K562 (cell line): Measurements from ENCODE around the gene UGT2B11. TPM values are rescaled to one million over a fixed set of nuclear protein-coding genes. Genes with fewer than 3 reads are reported as not detected.
"Not testable (repeated sequence)": the region's sequence is repeated elsewhere in the genome, so short reads cannot be mapped to it uniquely, and the experiment has no call there.

ENCODE experiments used
- ATAC-seq: fragments of 200-7000 bp; cut with Tn5 transposase; 3 replicates; pipeline ENCODE4 v1.9.1; 2020; ENCODE audit warnings: moderate library complexity
- BruUV-seq: library from RNA; stranded (reverse); fragments of 400-500 nt; replicated peaks from 2 replicates; lab custom pipeline; 2021; lab: Mats Ljungman, UMichigan
- CTCF ChIA-PET: fragments of 300-600 bp; formaldehyde crosslinking; extraction: SDS; loops from one replicate; lab custom pipeline; 2021; ENCODE audit warnings: low intra/inter-chr PET ratio; lab: Yijun Ruan, JAX
- POLR2A ChIA-PET: fragments of 300-600, 350-650 bp; sonication (Branson Sonifier 250); formaldehyde crosslinking; extraction: SDS; loops from one replicate; lab custom pipeline; 2021; ENCODE audit warnings: antibody characterized with exemption, inconsistent platforms; lab: Yijun Ruan, JAX
- DNase-seq, 4 experiments: peaks; one replicate each; pipeline versions ENCODE4 v3.0.0 to v3.0.0-alpha.2; 2011 to 2018; ENCODE audit warnings: low spot score in 3 of 4, mixed read lengths in 3 of 4; ENCODE audit errors: extremely low read depth in 1 of 4
- FAIRE-seq: peaks from 2 replicates; lab custom pipeline; 2011; peaks lifted over from hg19 to GRCh38; lab: Jason Lieb, UNC
- H2AFZ ChIP-seq: 2 replicates; pipeline ENCODE4 v1.6.0; 2011; ENCODE audit warnings: low read depth, low read length, control low read depth, inconsistent platforms
- H3K27ac ChIP-seq: fragments of 200-600 bp; 3 replicates; pipeline ENCODE4 v1.8.0; 2011; ENCODE audit warnings: low read depth, mild to moderate bottlenecking, control low read depth, inconsistent platforms, low read length, moderate library complexity, mixed read lengths; ENCODE audit errors: extremely low read depth
- H3K27me3 ChIP-seq, 2 experiments: fragments of 300-600 bp in 1 of 2; 2 replicates in 1 of 2; 3 replicates in 1 of 2; pipeline versions ENCODE4 v1.6.0 to v1.8.0; 2011; ENCODE audit warnings: inconsistent platforms in 2 of 2, low read length in 2 of 2, mild to moderate bottlenecking in 1 of 2, mixed read lengths in 1 of 2, moderate library complexity in 1 of 2; ENCODE audit not compliant: control insufficient read depth in 2 of 2, insufficient read depth in 2 of 2
- H3K36me3 ChIP-seq: fragments of 300-600 bp; 3 replicates; pipeline ENCODE4 v1.8.0; 2011; ENCODE audit warnings: mild to moderate bottlenecking, low read length, inconsistent platforms; ENCODE audit not compliant: control insufficient read depth, insufficient read depth
- H3K4me1 ChIP-seq, 2 experiments: fragments of 200-600 bp in 1 of 2; replicated peaks in 1 of 2; 2 replicates in 1 of 2; 3 replicates in 1 of 2; pipeline versions ENCODE4 v1.5.1 to v1.8.0; 2011; ENCODE audit warnings: inconsistent platforms in 2 of 2, low read length in 2 of 2, mild to moderate bottlenecking in 1 of 2, mixed read lengths in 1 of 2, moderate library complexity in 1 of 2; ENCODE audit not compliant: control insufficient read depth in 2 of 2, insufficient read depth in 2 of 2
- H3K4me2 ChIP-seq: 2 replicates; pipeline ENCODE4 v1.6.1; 2011; ENCODE audit warnings: low read length, control low read depth, inconsistent platforms, mixed read lengths; ENCODE audit not compliant: insufficient read depth
- H3K4me3 ChIP-seq: fragments of 200-600 bp; sonication (generic), shearing (Covaris generic); 2 replicates; pipeline ENCODE4 v1.5.1; 2016; ENCODE audit warnings: control low read depth, inconsistent platforms
- H3K79me2 ChIP-seq: fragments of 200-600 bp; 3 replicates; pipeline ENCODE4 v1.8.0; 2011; ENCODE audit warnings: low read length, inconsistent platforms; ENCODE audit not compliant: control insufficient read depth, insufficient read depth
- H3K9ac ChIP-seq, 2 experiments: 2 replicates each; pipeline versions ENCODE4 v1.6.0 to v1.6.1; 2011; ENCODE audit warnings: low read depth in 2 of 2, low read length in 2 of 2, control low read depth in 1 of 2, inconsistent platforms in 1 of 2, mild to moderate bottlenecking in 1 of 2, mixed read lengths in 1 of 2; ENCODE audit not compliant: insufficient read depth in 1 of 2
- H3K9me1 ChIP-seq: one replicate; pipeline ENCODE4 v1.6.0; 2011; ENCODE audit warnings: inconsistent platforms, mild to moderate bottlenecking, low read length, moderate library complexity; ENCODE audit not compliant: control insufficient read depth, insufficient read depth
- H3K9me3 ChIP-seq: replicated peaks from 2 replicates; pipeline ENCODE4 v1.5.1; 2011; ENCODE audit warnings: low read depth, low read length, inconsistent platforms; ENCODE audit not compliant: control insufficient read depth, insufficient read depth
- H4K20me1 ChIP-seq: replicated peaks from 2 replicates; pipeline ENCODE4 v1.6.1; 2011; ENCODE audit warnings: low read length, inconsistent platforms, mixed read lengths; ENCODE audit not compliant: control insufficient read depth, insufficient read depth
- ATF1 ChIP-seq, 2 experiments: fragments of 450-650 bp in 1 of 2; IDR thresholded peaks; 2 replicates each; pipeline ENCODE4 v1.6.1; 2016; ENCODE audit warnings: missing compliant biosample characterization in 1 of 2, missing genetic modification characterization in 1 of 2
- CBX3 ChIP-seq, 2 experiments: IDR thresholded peaks; 1 replicate in 1 of 2; 2 replicates in 1 of 2; pipeline ENCODE4 v1.6.1; 2012; ENCODE audit warnings: inconsistent platforms in 2 of 2, low read length in 2 of 2, borderline replicate concordance in 1 of 2, control low read depth in 1 of 2
- FOSL1 ChIP-seq: fragments of 200-800 bp; sonication (Bioruptor generic); conservative IDR thresholded peaks from 2 replicates; pipeline ENCODE4 v1.6.1; 2016; ENCODE audit warnings: missing genetic modification characterization, missing compliant biosample characterization
- JUND ChIP-seq, 2 experiments: IDR thresholded peaks; 2 replicates in 1 of 2; 3 replicates in 1 of 2; pipeline ENCODE4 v1.6.1; 2011; ENCODE audit warnings: borderline replicate concordance in 2 of 2, low read depth in 2 of 2, low read length in 2 of 2, improper control_type of control experiment in 1 of 2, missing biosample characterization in 1 of 2, missing genetic modification characterization in 1 of 2, missing genetic modification reagents in 1 of 2
- MCM5 ChIP-seq: fragments of 450-650 bp; IDR thresholded peaks from 2 replicates; pipeline ENCODE4 v1.6.1; 2016; ENCODE audit warnings: low read depth
- TFAP4 ChIP-seq: sonication (generic); formaldehyde crosslinking; IDR thresholded peaks from 2 replicates; pipeline ENCODE4 v1.8.0; 2022; ENCODE audit warnings: missing genetic modification reagents, mild to moderate bottlenecking, moderate library complexity, borderline replicate concordance
- TRIM24 ChIP-seq, 2 experiments: fragments of 450-650 bp; IDR thresholded peaks; 2 replicates each; pipeline ENCODE4 v1.6.1; 2016
- ZHX1 ChIP-seq: fragments of 150-350 bp; conservative IDR thresholded peaks from 2 replicates; pipeline ENCODE4 v1.6.1; 2014; ENCODE audit warnings: low read length
- ZNF316 ChIP-seq: fragments of 450-650 bp; IDR thresholded peaks from 2 replicates; pipeline ENCODE4 v1.6.1; 2016
- WGBS: fragments of 100-300 bp; shearing (Covaris generic); methylation state at CpG from one replicate; pipeline ENCODE4 v1.1.6; 2016; ENCODE audit warnings: low coverage, mixed read lengths; ENCODE audit not compliant: insufficient coverage; ENCODE audit errors: missing lambda C conversion rate; 5-methylcytosine and 5-hydroxymethylcytosine counted together
- in situ Hi-C: fragments of 300-500 bp; cut with MboI; formaldehyde crosslinking; loops from 4 replicates; pipeline ENCODE4 v1.15.0; 2018; ENCODE audit warnings: inconsistent platforms, mixed read lengths
- intact Hi-C: fragments of 100-400 bp; cut with micrococcal nuclease; formaldehyde crosslinking; loops from 2 replicates; pipeline ENCODE4 v1.14.2; 2022
- polyA plus RNA-seq, 8 experiments: library from polyadenylated mRNA; depleted of rRNA in 4 of 8; stranded (reverse) in 5 of 8; unstranded in 3 of 8; fragments of >200 nt; fragmentation: Nextera tagmentation in 2 of 8; fragmentation: Illumina TruSeq in 1 of 8; extraction: Ambion mirVana in 2 of 8; extraction: Trizol in 1 of 8; gene quantifications; 2 replicates each; pipeline versions ENCODE4 v1.2.1 to v1.2.3, GENCODE V29; 2011 to 2014; ENCODE audit warnings: inconsistent platforms in 1 of 8, missing spikeins in 1 of 8
- total RNA-seq, 7 experiments: library from RNA; depleted of rRNA in 6 of 7; stranded (reverse); fragments of >200 nt in 6 of 7; fragmentation: Illumina TruSeq in 2 of 7; extraction: Trizol in 2 of 7; gene quantifications; 2 replicates each; pipeline versions ENCODE4 v1.2.1 to v1.2.3, GENCODE V29; 2011 to 2021; ENCODE audit warnings: low replicate concordance in 1 of 7

UGT2B11 gene
- total and polyA plus RNA-seq, 9 of the 15 experiments (the other 6 are each of a cell fraction or from before 2014, with no cell fraction given) = 0.06 TPM; not detected in 8

GRCh38 chr4:69167300-69167699 is 47.2 kb downstream of the UGT2B11 start (continued):
- TF ChIP-seq ZHX1 (no peak), MCM5 (no peak), TRIM24 (IDR thresholded peaks at IDR 0.05) (peak; percentile 40 to 72; a peak in 1 of 4 replicates), FOSL1 (peak; percentile 68), ATF1 (CRISPR knock-in tag; IDR thresholded peaks at IDR 0.05) (no peak), ATF1 (tag; IDR thresholded peaks at IDR 0.05) (peak; percentile 38), CBX3 (IDR thresholded peaks at IDR 0.05; ENCODE audit: borderline replicate concordance in 1 of 2, low read length in 2 of 2) (0 out of 3 replicates have a peak, but pooled peaks of 1 of the 2 experiments have one; percentile 36), JUND (IDR thresholded peaks at IDR 0.05; ENCODE audit: borderline replicate concordance, low read depth, low read length) (peak; percentile 67; the same call in 1 of the 2 replicates), JUND (tag; IDR thresholded peaks at IDR 0.05; ENCODE audit: borderline replicate concordance, low read depth, low read length) (peak; percentile 86), TFAP4 (no peak), ZNF316 (0 out of 2 replicates have a peak, but pooled peaks have one; percentile 25)
- TF ChIP-seq, all 486 proteins: peak for 15

DNA sequence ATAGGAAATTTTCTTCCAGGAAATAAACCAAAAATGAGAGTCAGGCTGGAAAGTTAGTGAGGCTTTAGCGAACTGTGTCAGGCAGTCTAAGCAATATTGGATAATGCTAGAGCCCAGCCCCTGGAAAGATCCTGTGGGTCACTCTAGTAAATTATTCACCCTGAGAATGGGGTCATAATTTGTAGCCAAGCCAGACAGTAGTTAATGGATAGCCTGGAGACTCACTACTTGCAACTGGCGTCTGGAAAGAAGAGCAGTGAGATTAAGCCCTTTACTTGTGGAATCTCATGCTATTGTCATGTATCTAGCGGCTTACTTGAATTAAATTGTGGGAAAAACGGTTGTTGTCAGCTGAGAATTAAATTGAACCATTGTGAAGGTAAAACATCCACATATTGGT is 48.2 kb downstream of the UGT2B11 start:
- CTCF ChIA-PET, FAIRE-seq: not testable (repeated sequence)
- 4% methylated on average over 4 of the region's 4 CpGs for WGBS

DNA sequence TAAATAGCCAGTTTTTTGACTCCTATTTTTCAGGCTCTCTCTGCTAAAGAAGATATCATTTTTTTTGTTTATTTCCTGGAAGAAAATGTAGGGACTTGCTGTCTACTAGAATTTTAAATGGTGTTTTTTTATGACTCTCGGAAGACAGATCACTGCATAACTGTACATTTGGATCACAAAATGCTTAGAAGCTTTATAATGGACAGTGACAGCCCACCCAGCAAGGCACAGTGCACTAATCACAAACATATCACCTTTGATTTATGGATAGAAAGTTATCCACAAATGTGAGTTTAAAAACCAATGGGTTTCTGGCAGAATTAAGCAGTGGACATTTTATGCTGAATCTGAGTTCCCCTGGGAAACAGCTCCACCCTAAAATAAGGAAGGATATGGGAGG is 48.8 kb downstream of the UGT2B11 start:
- H3K9ac ChIP-seq, DNase-seq, POLR2A ChIA-PET, BruUV-seq, CTCF ChIA-PET, intact Hi-C loops, in situ Hi-C loops, FAIRE-seq, H3K9me1 ChIP-seq, H3K36me3 ChIP-seq, H3K27me3 ChIP-seq, H3K27ac ChIP-seq, ATAC-seq, H3K79me2 ChIP-seq, H2AFZ ChIP-seq, H3K9me3 ChIP-seq, H3K4me2 ChIP-seq, H4K20me1 ChIP-seq, H3K4me1 ChIP-seq, H3K4me3 ChIP-seq: not testable (repeated sequence)
- WGBS = 13% methylated on average over 1 of the region's 1 CpG

More for the DNA sequence above, 48.2 kb downstream of the UGT2B11 start:
- H3K4me3 ChIP-seq, H2AFZ ChIP-seq, H3K36me3 ChIP-seq, BruUV-seq, in situ Hi-C loops, H3K79me2 ChIP-seq, H3K9me3 ChIP-seq, ATAC-seq, H3K9me1 ChIP-seq, H3K27ac ChIP-seq, H3K27me3 ChIP-seq, H3K4me1 ChIP-seq, H3K4me2 ChIP-seq, POLR2A ChIA-PET, H4K20me1 ChIP-seq, DNase-seq, H3K9ac ChIP-seq, intact Hi-C loops: not testable (repeated sequence)
